ENCODE measurements around the gene PRKG1.

DNA sequence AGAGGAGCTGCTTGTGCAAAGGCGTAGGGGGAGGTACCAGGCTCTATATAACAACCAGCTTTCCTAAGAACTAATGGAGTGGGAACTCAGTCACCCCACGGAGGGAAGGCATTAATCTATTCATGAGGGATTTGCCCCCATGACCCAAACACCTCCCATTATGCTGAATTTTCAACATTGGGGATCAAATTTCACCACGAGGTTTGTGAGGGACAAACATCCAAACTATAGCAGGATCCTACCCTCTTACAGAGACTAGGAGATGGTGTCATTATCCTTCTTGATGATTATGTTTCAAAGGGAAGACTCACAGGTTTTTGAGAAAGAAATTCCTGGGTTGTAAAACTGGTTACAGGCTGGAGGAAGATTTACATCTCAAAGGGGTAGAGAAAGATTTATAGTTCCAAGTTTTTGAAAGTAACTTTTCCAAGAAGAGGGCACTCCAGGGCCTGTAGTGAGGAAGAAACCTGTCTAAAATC lies 944.8 kb downstream of the PRKG1 start:
- TF ChIP-seq CTCF (conservative IDR thresholded peaks at IDR 0.05; ENCODE audit: low read depth in 2 of 2): no peak
- TF ChIP-seq, protein P1, sequence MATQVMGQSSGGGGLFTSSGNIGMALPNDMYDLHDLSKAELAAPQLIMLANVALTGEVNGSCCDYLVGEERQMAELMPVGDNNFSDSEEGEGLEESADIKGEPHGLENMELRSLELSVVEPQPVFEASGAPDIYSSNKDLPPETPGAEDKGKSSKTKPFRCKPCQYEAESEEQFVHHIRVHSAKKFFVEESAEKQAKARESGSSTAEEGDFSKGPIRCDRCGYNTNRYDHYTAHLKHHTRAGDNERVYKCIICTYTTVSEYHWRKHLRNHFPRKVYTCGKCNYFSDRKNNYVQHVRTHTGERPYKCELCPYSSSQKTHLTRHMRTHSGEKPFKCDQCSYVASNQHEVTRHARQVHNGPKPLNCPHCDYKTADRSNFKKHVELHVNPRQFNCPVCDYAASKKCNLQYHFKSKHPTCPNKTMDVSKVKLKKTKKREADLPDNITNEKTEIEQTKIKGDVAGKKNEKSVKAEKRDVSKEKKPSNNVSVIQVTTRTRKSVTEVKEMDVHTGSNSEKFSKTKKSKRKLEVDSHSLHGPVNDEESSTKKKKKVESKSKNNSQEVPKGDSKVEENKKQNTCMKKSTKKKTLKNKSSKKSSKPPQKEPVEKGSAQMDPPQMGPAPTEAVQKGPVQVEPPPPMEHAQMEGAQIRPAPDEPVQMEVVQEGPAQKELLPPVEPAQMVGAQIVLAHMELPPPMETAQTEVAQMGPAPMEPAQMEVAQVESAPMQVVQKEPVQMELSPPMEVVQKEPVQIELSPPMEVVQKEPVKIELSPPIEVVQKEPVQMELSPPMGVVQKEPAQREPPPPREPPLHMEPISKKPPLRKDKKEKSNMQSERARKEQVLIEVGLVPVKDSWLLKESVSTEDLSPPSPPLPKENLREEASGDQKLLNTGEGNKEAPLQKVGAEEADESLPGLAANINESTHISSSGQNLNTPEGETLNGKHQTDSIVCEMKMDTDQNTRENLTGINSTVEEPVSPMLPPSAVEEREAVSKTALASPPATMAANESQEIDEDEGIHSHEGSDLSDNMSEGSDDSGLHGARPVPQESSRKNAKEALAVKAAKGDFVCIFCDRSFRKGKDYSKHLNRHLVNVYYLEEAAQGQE (IDR thresholded peaks at IDR 0.05; ENCODE audit: unreplicated experiment): no peak
- TF ChIP-seq EZH2phosphoT487 (IDR thresholded peaks at IDR 0.05; ENCODE audit: unreplicated experiment): no peak
- TF ChIP-seq JUNB (IDR thresholded peaks at IDR 0.05; ENCODE audit: unreplicated experiment): no peak
- TF ChIP-seq EZH2 (IDR thresholded peaks at IDR 0.05; ENCODE audit: low read depth, unreplicated experiment): no peak
- TF ChIP-seq POLR2AphosphoS5 (IDR thresholded peaks at IDR 0.05; ENCODE audit: low read depth): no peak
- TF ChIP-seq, protein P2, sequence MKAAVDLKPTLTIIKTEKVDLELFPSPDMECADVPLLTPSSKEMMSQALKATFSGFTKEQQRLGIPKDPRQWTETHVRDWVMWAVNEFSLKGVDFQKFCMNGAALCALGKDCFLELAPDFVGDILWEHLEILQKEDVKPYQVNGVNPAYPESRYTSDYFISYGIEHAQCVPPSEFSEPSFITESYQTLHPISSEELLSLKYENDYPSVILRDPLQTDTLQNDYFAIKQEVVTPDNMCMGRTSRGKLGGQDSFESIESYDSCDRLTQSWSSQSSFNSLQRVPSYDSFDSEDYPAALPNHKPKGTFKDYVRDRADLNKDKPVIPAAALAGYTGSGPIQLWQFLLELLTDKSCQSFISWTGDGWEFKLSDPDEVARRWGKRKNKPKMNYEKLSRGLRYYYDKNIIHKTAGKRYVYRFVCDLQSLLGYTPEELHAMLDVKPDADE (IDR thresholded peaks at IDR 0.05): no peak
- TF ChIP-seq STAT1 (IDR thresholded peaks at IDR 0.05; ENCODE audit: unreplicated experiment): no peak
- no peak for TF ChIP-seq CREB1 (CRISPR knock-in tag; IDR thresholded peaks at IDR 0.05; ENCODE audit: low read depth)
- TF ChIP-seq ZNF331 (CRISPR knock-in tag; IDR thresholded peaks at IDR 0.05; ENCODE audit: low read depth): no peak
- no peak for TF ChIP-seq NANOG (IDR thresholded peaks at IDR 0.05; ENCODE audit: borderline replicate concordance)
- TF ChIP-seq ZNF114 (CRISPR knock-in tag; IDR thresholded peaks at IDR 0.05): no peak
- no peak for TF ChIP-seq ZNF462 (CRISPR knock-in tag; IDR thresholded peaks at IDR 0.05)

All from GM23338 (cell line).